HG03354 (cell line): Measurements from ENCODE around the gene MTMR1.

Experiments
- ATAC-seq: cut with Tn5 transposase; IDR thresholded peaks from one replicate; pipeline ENCODE4 v1.9.1; 2021; ENCODE audit warnings: mild to moderate bottlenecking; ENCODE audit not compliant: unreplicated experiment, poor library complexity, severe bottlenecking

The MTMR1 gene

GRCh38 chrX:150773634-150774033 lies 80.4 kb downstream of the MTMR1 start:
- ATAC-seq, result no peak

GRCh38 chrX:150774798-150775568 lies 81.8 kb downstream of the MTMR1 start:
- no peak for ATAC-seq

GRCh38 chrX:150775569-150776350 lies 82.6 kb downstream of the MTMR1 start:
- no peak for ATAC-seq

GRCh38 chrX:150777328-150777992 lies 84.3 kb downstream of the MTMR1 start:
- ATAC-seq, result no peak

- ATAC-seq, result no peak
Observed at GRCh38 chrX:150779385-150779784, 86.2 kb downstream of the MTMR1 start.

- ATAC-seq, result no peak
Observed at GRCh38 chrX:150781677-150782076, 88.5 kb downstream of the MTMR1 start.

- no peak for ATAC-seq
Observed at GRCh38 chrX:150790021-150790420, 96.8 kb downstream of the MTMR1 start.

GRCh38 chrX:150792949-150793527 lies 99.8 kb downstream of the MTMR1 start:
- ATAC-seq, result no peak

- ATAC-seq, result no peak
Observed at GRCh38 chrX:150805736-150806135, 112.5 kb downstream of the MTMR1 start.

GRCh38 chrX:150806827-150807226 lies 113.6 kb downstream of the MTMR1 start:
- ATAC-seq, result no peak

GRCh38 chrX:150813922-150814321 lies 120.7 kb downstream of the MTMR1 start:
- ATAC-seq, result no peak
